CD4-positive, alpha-beta T cell treated with Interleukin-1 beta for 1 hour (primary cell): ENCODE measurements around the gene MCAM.

Source experiments
- DNase-seq, 2 donors: peaks; one replicate each; pipeline ENCODE4 v3.0.0-alpha.2; 2020 to 2022

MCAM gene, protein sequence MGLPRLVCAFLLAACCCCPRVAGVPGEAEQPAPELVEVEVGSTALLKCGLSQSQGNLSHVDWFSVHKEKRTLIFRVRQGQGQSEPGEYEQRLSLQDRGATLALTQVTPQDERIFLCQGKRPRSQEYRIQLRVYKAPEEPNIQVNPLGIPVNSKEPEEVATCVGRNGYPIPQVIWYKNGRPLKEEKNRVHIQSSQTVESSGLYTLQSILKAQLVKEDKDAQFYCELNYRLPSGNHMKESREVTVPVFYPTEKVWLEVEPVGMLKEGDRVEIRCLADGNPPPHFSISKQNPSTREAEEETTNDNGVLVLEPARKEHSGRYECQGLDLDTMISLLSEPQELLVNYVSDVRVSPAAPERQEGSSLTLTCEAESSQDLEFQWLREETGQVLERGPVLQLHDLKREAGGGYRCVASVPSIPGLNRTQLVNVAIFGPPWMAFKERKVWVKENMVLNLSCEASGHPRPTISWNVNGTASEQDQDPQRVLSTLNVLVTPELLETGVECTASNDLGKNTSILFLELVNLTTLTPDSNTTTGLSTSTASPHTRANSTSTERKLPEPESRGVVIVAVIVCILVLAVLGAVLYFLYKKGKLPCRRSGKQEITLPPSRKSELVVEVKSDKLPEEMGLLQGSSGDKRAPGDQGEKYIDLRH

DNA sequence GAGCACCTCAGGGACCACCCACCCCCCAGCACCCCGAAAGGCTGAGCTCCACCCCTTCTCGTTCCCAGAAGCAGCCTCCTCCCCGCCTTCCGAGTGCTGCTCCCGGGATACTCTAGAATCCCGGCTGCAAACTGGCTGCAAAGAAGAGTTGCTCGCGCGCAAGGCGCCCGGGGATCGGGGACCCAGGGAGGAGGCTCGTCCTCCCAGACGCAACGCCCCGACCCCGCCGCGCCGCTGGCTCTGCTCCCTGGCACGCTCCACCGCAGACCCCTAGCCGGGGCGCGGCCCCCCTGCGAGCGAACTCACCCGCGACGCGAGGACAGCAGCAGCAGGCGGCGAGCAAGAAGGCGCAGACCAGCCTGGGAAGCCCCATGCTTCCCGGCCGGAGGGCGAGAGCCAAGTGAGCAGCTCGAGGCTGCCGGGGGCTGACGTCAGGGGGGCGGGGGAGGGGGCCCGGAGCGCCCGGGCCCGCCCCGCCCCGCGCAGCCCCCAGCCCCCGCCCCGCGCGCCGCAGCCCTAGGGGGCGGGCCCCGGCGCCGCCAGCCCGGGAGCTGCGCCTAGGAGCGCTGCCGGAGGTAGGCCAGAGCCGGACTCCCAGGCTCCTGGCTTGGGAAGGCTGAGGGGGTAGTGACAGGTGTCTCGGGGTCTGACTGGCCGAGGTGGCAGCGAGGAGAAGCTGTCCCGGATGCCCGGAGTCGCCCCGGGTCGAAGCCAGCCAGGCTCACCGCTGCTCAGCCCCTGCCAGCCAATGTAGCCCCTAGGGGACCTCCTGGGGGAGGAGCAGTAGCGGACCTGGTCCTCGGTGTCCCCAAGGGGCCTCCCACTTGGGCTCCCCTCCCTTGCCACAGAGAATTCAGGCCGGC lies at the start of gene MCAM:
TSS of gene MCAM (minus strand) at position 402 of the 863 bp plus-strand sequence. CDS start at position 373, 29 bp downstream.
- DNase-seq = no peak

GRCh38 chr11:119365071-119365591 lies 48.2 kb upstream of the MCAM start:
- no peak for DNase-seq

DNA sequence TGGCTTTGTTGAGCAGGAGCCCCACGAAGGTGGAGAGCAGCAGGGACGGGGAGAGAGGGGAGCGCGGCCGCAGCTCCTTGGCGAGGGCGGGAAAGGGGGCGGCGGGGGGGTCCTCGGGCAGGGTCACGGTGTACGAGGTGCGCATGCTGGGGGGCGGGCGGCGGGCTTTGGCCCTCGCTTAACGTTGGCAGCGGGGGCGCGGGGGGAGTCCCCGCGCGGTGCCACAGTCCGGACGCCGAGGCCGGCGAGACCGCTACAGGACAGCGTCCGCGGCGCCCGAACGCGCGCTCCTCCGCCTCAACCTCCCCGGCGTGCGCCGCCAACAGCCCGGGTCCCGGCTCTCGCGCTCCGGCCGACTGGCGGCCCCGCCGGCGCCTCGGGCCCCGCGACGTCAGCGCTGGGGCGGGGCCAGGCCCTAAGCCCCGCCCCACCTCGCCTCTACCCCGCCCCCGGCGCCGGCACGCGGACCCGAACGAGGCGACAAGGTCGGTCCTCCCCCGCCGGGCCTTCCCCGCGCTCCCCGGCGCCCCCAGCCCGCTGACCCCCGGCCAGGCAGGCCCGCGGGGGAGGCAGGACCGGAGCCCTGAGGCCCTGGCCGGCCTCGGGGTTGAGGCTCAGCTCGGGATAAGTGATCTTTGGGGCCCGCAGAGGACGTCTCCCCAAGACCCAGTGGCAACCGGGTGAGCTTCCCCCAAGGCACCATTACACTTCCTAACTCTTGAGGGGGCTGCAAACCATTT lies 47.1 kb upstream of the MCAM start:
- DNase-seq = peak; percentile 61 to 67

GRCh38 chr11:119363081-119363850 lies 46.3 kb upstream of the MCAM start:
- DNase-seq = no peak

DNA sequence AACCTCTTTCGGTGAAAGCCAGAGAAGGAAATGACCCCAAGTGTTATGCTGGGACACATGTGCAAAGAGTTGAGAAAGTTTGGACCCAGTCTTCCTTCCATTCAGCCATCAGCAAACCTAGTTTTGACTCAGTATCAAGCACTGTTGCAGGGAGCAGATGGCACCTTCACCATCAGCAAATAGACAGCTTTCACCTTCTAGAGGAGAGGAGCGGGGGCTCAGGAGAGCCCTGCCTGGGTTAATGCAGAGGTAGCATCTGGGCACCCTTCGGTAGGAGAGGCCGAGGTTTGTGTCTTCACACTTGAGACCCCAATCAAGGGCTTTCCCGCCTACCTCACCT lies 45.8 kb upstream of the MCAM start:
- DNase-seq = no peak

- DNase-seq = no peak
Observed at GRCh38 chr11:119361941-119362725, 45.2 kb upstream of the MCAM start.

- DNase-seq = no peak
Observed at GRCh38 chr11:119361056-119361787, 44.3 kb upstream of the MCAM start.

DNA sequence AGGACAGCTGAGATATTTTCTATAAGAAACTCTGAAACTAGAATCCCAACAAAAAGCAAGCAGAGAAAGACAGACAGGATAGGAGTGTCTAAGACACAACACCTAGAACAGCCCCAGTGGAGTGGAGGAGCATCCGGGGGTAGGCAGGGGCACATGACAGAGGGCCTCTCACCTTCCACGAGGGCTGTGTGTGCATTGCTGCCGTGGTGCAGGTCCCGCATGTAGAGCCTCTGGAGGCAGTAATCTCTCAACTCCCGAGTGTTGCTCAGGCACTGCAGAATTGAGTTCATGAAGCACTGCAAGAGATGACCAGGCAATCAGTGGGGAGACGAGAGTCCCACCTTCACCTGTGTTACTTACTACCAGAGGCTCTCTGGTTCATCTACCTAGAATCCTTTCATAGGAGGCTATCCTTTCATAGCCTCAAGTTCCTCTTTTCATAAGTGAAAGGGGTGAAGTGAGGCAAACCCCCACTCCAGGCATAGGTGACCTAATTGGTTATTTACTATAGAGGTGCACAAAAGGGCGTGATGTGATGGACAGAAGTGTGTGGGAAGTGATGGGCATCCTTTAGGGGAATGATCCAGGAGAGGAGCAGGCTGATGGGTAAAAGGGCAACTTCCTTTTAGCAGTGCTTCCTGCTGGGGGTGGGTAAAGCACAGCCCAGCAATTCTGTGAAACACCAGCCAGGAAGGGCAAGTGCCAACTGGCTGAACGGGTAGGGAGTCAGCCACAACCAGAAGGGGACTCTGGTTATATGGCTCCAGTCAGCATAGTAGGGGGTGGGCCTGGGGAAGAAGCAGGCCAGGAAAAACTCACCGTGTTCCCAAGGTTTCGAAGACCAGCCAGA lies 42.7 kb upstream of the MCAM start:
- DNase-seq = no peak

DNA sequence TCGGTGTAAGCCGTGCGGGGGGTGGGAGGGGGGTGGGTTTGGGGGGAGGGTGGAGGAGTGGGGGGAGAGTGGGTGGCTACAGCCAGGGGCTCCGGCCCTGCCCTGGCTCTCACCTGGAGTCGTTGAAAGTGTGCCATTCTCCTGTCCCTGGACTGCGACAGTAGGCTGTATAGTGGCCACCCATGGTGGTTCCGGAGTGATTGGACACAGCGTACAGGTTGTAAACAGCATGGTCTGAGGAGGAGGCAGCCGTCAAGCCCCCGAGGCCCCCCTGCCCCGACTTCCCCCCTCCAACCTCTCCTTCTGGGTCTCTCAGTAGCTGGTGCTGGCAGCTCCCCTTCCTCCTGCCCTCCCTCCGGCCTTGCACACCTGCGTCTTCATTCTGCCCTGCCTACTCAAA lies 40.1 kb upstream of the MCAM start:
- DNase-seq = no peak

- peak; percentile 72 to 74 for DNase-seq
Observed at GRCh38 chr11:119356349-119357031, 39.6 kb upstream of the MCAM start.

GRCh38 chr11:119355091-119355843 lies 38.3 kb upstream of the MCAM start:
- no peak for DNase-seq

- DNase-seq = no peak
Observed at GRCh38 chr11:119352857-119353260, 35.9 kb upstream of the MCAM start.

- no peak for DNase-seq
Observed at GRCh38 chr11:119351232-119351631, 34.3 kb upstream of the MCAM start.

DNA sequence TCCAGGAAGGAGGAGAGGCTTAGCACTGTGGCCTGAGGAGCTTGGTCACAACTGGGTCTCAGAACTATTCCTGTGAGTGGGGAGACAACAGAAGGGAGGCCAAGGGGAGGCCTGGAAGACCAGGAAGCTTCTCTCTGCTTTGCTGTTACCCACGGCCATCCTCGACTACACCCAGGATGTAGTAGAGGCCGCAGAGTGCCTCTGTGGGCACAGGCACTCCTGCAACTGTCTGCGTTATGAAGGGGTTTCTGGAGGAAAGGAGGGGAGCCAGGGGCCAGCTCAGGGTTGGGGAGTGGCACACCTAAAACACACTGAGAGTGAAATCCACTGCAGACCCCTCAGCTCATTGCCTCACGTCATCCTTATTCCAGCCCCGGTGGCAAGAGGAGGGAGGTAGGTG lies 33.4 kb upstream of the MCAM start:
- DNase-seq = no peak

DNA sequence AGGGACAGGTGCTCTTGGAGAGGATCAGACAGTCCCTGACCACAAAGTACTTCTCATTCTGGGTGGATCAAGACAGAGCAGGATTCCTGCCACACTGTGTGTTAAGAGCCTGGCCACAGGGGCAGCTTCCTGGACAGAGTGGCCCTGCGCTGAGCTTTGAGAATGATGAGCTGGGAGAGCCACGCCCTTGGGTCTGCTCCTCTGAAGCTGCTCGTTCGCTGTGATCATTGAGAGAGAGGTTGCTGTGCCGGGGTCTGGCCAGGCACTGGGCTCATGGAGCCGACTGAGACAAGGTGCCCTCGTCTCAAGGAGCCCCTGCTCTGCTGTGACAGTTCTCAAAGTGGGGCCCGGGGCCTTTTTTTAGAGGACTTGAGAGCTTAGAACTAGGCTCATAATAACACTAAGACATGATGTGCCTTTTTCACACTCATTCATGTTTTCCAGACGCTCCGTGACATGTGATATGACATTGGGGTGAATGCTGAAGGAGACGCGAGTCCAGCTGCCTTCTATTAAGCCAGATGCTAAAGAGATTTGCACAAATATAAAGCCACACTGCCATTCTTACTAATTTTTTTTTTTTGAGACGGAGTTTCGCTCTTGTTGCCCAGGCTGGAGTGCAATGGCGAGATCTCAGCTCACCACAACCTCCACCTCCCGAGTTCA lies 31.1 kb upstream of the MCAM start:
- no peak for DNase-seq

GRCh38 chr11:119347242-119347641 lies 30.3 kb upstream of the MCAM start:
- DNase-seq = no peak

DNA sequence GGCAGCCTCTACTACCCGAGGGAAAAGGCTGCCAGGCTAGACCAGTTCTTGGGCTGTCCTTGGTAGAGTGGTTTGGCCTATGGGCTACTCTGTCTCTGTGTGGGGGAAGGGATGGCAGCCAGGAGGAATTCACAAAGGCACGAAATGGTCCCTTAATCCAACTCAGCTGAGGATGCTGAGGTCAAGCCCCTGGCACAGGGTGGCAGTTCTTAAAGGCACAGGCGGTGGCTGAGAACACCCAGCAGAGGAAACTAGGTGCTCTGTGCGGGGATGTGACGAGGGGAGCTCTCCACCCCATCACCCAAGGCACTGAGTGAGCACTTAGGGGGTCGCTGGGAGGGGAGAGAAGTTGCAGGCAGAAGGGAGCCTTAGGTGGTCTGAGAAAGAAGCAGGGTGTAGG lies 29.7 kb upstream of the MCAM start, which contains the start of gene MFRP:
TSS of gene MFRP (minus strand) at position 101 of the 400 bp plus-strand sequence. CDS start 192 bp downstream, outside the sequence.
- DNase-seq = no peak
